Measurements from ENCODE around the gene MRPS7. TPM values are rescaled to one million over a fixed set of nuclear protein-coding genes. Genes with fewer than 3 reads are reported as not detected.

MRPS7 gene
- total and polyA plus RNA-seq, 9 of the 15 experiments (the other 6 are each of a cell fraction or from before 2014, with no cell fraction given): 107 to 244 (median 132) TPM

DNA sequence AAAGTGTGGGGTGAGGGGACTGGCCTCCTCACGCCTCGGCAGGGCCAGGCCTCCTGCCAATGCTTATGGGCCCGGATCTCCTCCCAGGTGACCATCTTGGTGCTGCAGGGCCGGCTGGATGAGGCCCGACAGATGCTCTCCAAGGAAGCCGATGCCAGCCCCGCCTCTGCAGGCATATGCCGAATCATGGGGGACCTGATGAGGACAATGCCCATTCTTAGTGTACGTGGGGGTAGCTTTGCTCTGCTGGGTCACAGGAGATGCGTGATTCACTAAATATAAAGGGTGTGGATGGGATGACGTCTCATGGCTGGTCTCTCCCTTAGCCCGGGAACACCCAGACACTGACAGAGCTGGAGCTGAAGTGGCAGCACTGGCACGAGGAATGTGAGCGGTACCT, 36.7 kb upstream of the MRPS7 start:
- no TSS peak for BruUV-seq (replicated peaks)
- H3K36me3 ChIP-seq (ENCODE audit: control insufficient read depth, insufficient read depth, low read length): peaks cover 78% of the 10 kb centered on the region
- no peak for DNase-seq (ENCODE audit: extremely low read depth in 1 of 4, low spot score in 3 of 4)

GRCh38 chr17:75227729-75228128, 34.0 kb upstream of the MRPS7 start:
- Histone ChIP-seq H3K9ac (ENCODE audit: insufficient read depth in 1 of 2, low read depth in 2 of 2, low read length in 2 of 2) (no peak overlapping the region), H3K4me2 (ENCODE audit: insufficient read depth, low read length) (no peak overlapping the region), H3K4me1 (replicated peaks in 1 of 2; ENCODE audit: control insufficient read depth in 2 of 2, insufficient read depth in 2 of 2, low read length in 2 of 2) (no peaks in the 10 kb centered on the region), H3K4me3 (no peak overlapping the region), H3K79me2 (ENCODE audit: control insufficient read depth, insufficient read depth, low read length) (no peaks in the 10 kb centered on the region), H2AFZ (ENCODE audit: low read depth, low read length) (no peak overlapping the region), H3K36me3 (ENCODE audit: control insufficient read depth, insufficient read depth, low read length) (peaks cover 89% of the 10 kb centered on the region), H4K20me1 (replicated peaks; ENCODE audit: control insufficient read depth, insufficient read depth, low read length) (no peaks in the 10 kb centered on the region), H3K9me3 (replicated peaks; ENCODE audit: control insufficient read depth, insufficient read depth, low read depth, low read length) (no peaks in the 10 kb centered on the region), H3K9me1 (ENCODE audit: control insufficient read depth, insufficient read depth, low read length) (no peaks in the 10 kb centered on the region), H3K27me3 (ENCODE audit: control insufficient read depth in 2 of 2, insufficient read depth in 2 of 2, low read length in 2 of 2) (no peaks in the 10 kb centered on the region), H3K27ac (ENCODE audit: extremely low read depth, low read depth, low read length) (no peak overlapping the region)
- in situ Hi-C loops (cut with MboI) (no loop called here), intact Hi-C loops (cut with micrococcal nuclease) (no loop called here)
- CTCF ChIA-PET (ENCODE audit: low intra/inter-chr PET ratio): interaction anchor here (0.7 kb wide), 1 partner anchor 266 kb away, joined by 3 read pairs; no protein-coding TSS in a partner anchor
- FAIRE-seq (no peak), DNase-seq (ENCODE audit: extremely low read depth in 1 of 4, low spot score in 3 of 4) (no peak), ATAC-seq (no peak)
- POLR2A ChIA-PET: interaction anchor here (0.7 to 4.4 kb wide), 4 partner anchors 10 to 89 kb away, joined by 3 to 38 read pairs (median 12); no protein-coding TSS in a partner anchor
- no TSS peak for BruUV-seq (replicated peaks)
- WGBS (ENCODE audit: insufficient coverage, low coverage, missing lambda C conversion rate): 93% methylated on average over 5 of the region's 5 CpGs
- TF ChIP-seq TFAM (CRISPR knock-in tag; conservative IDR thresholded peaks at IDR 0.05) (no peak), ZNF316 (IDR thresholded peaks at IDR 0.05) (no peak), HLTF (IDR thresholded peaks at IDR 0.05) (no peak), MAFG (tag; conservative IDR thresholded peaks at IDR 0.05) (no peak), THRAP3 (IDR thresholded peaks at IDR 0.05; ENCODE audit: borderline replicate concordance) (no peak), ZBTB43 (CRISPR knock-in tag; IDR thresholded peaks at IDR 0.05) (no peak), TAL1 (IDR thresholded peaks at IDR 0.05) (no peak), U2AF2 (optimal IDR thresholded peaks at IDR 0.05; ENCODE audit: low read depth, low read length) (no peak), MLX (CRISPR knock-in tag; conservative IDR thresholded peaks at IDR 0.05) (no peak)
- TF ChIP-seq, protein P1, sequence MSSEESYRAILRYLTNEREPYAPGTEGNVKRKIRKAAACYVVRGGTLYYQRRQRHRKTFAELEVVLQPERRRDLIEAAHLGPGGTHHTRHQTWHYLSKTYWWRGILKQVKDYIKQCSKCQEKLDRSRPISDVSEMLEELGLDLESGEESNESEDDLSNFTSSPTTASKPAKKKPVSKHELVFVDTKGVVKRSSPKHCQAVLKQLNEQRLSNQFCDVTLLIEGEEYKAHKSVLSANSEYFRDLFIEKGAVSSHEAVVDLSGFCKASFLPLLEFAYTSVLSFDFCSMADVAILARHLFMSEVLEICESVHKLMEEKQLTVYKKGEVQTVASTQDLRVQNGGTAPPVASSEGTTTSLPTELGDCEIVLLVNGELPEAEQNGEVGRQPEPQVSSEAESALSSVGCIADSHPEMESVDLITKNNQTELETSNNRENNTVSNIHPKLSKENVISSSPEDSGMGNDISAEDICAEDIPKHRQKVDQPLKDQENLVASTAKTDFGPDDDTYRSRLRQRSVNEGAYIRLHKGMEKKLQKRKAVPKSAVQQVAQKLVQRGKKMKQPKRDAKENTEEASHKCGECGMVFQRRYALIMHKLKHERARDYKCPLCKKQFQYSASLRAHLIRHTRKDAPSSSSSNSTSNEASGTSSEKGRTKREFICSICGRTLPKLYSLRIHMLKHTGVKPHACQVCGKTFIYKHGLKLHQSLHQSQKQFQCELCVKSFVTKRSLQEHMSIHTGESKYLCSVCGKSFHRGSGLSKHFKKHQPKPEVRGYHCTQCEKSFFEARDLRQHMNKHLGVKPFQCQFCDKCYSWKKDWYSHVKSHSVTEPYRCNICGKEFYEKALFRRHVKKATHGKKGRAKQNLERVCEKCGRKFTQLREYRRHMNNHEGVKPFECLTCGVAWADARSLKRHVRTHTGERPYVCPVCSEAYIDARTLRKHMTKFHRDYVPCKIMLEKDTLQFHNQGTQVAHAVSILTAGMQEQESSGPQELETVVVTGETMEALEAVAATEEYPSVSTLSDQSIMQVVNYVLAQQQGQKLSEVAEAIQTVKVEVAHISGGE (CRISPR knock-in tag; IDR thresholded peaks at IDR 0.05): no peak

More for the DNA sequence above, 36.7 kb upstream of the MRPS7 start:
- H3K4me3 ChIP-seq: no peak overlapping the region
- TF ChIP-seq IRF2 (CRISPR knock-in tag; IDR thresholded peaks at IDR 0.05): peak; percentile 49; the same call in 1 of the 2 replicates
- no peak for TF ChIP-seq TAL1 (IDR thresholded peaks at IDR 0.05)
- H3K79me2 ChIP-seq (ENCODE audit: control insufficient read depth, insufficient read depth, low read length): 0 out of 3 replicates have a peak, but pooled peaks cover 5% of the 10 kb centered on the region
- FAIRE-seq (no peak), ATAC-seq (no peak)
- WGBS (ENCODE audit: insufficient coverage, low coverage, missing lambda C conversion rate): 90% methylated on average over 14 of the region's 14 CpGs
- no peaks in the 10 kb centered on the region for H3K9me3 ChIP-seq (replicated peaks; ENCODE audit: control insufficient read depth, insufficient read depth, low read depth, low read length)
- no peak overlapping the region for H3K27ac ChIP-seq (ENCODE audit: extremely low read depth, low read depth, low read length)
- in situ Hi-C loops (cut with MboI) (no loop called here), intact Hi-C loops (cut with micrococcal nuclease) (no loop called here)
- no peak overlapping the region for H3K4me2 ChIP-seq (ENCODE audit: insufficient read depth, low read length)
- POLR2A ChIA-PET: interaction anchor here (0.8 to 1.9 kb wide), 5 partner anchors 10 to 154 kb away, joined by 3 to 6 read pairs (median 4); partner anchors contain the start of gene MRPS7
- H4K20me1 ChIP-seq (replicated peaks; ENCODE audit: control insufficient read depth, insufficient read depth, low read length): no peaks in the 10 kb centered on the region
- H2AFZ ChIP-seq (ENCODE audit: low read depth, low read length): no peak overlapping the region
- H3K4me1 ChIP-seq (replicated peaks in 1 of 2; ENCODE audit: control insufficient read depth in 2 of 2, insufficient read depth in 2 of 2, low read length in 2 of 2): no peaks in the 10 kb centered on the region
- no peaks in the 10 kb centered on the region for H3K9me1 ChIP-seq (ENCODE audit: control insufficient read depth, insufficient read depth, low read length)
- CTCF ChIA-PET (ENCODE audit: low intra/inter-chr PET ratio): no interaction called here
- no peaks in the 10 kb centered on the region for H3K27me3 ChIP-seq (ENCODE audit: control insufficient read depth in 2 of 2, insufficient read depth in 2 of 2, low read length in 2 of 2)
- H3K9ac ChIP-seq (ENCODE audit: insufficient read depth in 1 of 2, low read depth in 2 of 2, low read length in 2 of 2): 0 out of 4 replicates have a peak overlapping the region, but pooled peaks of 1 of the 2 experiments have one; percentile 41

All from K562 (cell line).